ENCODE data around the gene QRICH1.

DNA sequence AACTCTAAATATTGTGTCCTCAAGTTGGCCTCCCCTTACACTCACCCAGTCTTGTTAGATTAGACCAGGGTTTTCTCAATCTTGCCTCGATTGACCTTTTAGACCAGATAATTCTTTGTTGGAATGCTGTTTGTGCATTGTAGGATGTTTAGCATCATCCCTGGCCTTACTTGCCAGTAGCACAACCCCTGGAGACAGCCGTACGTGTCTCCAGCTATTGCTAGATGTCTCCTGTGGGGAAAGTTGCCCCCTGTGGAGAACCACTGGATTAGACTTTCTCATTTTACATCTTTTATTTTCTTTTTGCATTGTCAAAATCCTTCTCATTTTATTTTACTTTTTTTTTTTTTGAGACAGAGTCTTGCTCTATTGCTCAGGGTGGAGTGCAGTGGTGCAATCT is 84.5 kb downstream of the QRICH1 start:
- TF ChIP-seq, protein P1, sequence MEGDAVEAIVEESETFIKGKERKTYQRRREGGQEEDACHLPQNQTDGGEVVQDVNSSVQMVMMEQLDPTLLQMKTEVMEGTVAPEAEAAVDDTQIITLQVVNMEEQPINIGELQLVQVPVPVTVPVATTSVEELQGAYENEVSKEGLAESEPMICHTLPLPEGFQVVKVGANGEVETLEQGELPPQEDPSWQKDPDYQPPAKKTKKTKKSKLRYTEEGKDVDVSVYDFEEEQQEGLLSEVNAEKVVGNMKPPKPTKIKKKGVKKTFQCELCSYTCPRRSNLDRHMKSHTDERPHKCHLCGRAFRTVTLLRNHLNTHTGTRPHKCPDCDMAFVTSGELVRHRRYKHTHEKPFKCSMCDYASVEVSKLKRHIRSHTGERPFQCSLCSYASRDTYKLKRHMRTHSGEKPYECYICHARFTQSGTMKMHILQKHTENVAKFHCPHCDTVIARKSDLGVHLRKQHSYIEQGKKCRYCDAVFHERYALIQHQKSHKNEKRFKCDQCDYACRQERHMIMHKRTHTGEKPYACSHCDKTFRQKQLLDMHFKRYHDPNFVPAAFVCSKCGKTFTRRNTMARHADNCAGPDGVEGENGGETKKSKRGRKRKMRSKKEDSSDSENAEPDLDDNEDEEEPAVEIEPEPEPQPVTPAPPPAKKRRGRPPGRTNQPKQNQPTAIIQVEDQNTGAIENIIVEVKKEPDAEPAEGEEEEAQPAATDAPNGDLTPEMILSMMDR (IDR thresholded peaks at IDR 0.05 in 8 of 11, conservative IDR thresholded peaks at IDR 0.05 in 3 of 11) = no peak
- TF ChIP-seq POLR2A (IDR thresholded peaks at IDR 0.05) (no peak), POLR2AphosphoS5 (IDR thresholded peaks at IDR 0.05) (no peak)
